HG03135 (cell line): ENCODE measurements around the gene EDDM13.
"Not testable (repeated sequence)": the region's sequence is repeated elsewhere in the genome, so short reads cannot be mapped to it uniquely, and the experiment has no call there.

Experiments used
- ATAC-seq: cut with Tn5 transposase; IDR thresholded peaks from one replicate; pipeline ENCODE4 v1.9.1; 2021; ENCODE audit warnings: mild to moderate bottlenecking, moderate library complexity; ENCODE audit not compliant: unreplicated experiment

The EDDM13 gene

DNA sequence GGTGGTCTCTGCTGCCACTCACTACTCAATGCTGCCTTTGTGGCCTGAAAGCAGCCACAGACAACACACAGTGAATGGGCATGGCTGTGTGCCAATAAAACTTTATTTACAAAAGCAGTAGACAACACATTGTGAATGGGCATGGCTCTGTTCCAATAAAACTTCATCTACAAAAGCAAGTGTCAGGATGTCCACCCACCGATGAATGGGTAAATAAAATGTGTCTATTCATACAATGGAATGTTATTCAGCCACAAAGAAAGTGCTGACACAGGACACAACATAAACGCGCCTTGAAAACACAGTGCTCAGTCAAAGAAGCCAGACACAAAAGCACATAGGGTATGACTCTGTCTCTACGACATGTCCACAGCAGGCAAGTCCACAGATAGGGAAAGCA is 22.0 kb downstream of the EDDM13 start:
- no peak for ATAC-seq

DNA sequence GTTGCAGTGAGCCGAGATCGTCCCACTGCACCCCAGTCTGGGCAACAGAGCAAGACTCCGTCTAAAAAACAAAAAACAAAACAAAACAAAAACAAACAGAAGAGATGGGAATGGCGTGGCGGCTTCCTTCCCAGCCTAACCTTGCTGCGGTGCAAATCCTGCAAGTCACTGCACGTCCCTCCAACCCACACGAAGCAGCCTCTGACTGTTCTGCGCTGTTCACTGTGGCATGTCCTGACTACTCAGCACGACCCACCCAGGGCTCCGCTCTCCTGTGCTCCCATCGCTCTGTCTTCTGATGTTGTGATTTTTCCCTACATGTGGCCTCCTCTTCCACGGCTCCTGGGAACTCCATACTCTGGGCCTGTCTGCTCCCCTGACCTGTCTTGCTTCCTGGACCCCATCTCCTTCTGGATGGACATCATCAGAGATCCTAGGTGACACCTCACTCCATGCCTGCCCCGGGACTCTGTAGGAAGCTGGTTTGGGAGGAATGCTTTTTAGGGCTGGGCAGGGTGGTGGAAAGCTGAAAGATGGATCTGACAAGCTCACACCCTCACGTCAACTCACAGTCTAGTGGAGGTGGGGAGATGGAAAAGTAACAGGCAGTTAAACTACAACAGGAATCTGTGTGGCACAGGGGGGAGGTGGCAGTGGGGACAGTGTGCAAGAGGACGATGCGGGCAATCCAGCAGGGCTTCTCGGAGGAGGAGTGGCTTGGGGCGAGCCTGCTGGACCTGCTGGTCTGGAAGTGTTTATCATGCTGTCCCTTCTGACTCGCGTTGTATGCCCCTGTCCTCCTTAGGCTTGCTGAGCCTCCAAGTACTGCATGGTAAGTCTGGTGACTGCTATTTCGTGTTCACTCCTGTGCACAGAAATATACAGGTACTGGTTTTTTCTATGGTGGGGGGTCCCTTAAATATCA is 23.2 kb downstream of the EDDM13 start:
- ATAC-seq, result no peak

DNA sequence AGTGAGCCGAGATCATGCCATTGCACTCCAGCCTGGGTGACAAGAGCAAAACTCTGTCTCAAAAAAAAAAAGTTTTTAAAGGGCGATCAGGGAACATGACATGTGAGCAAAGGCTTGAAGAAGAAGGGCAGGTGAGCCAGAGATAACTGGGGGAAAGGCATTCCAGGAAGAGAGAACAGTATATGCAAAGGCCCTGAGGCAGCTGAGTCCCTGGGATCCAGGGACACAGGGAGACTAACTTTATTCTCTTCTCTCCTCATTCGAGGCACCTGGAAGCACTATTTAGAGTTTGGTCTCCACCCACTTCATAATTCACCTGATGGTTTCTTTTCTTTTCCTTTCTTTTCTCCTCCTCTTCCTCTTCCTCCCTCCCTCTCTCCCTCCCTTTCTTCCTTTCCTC is 24.5 kb downstream of the EDDM13 start:
- no peak for ATAC-seq

DNA sequence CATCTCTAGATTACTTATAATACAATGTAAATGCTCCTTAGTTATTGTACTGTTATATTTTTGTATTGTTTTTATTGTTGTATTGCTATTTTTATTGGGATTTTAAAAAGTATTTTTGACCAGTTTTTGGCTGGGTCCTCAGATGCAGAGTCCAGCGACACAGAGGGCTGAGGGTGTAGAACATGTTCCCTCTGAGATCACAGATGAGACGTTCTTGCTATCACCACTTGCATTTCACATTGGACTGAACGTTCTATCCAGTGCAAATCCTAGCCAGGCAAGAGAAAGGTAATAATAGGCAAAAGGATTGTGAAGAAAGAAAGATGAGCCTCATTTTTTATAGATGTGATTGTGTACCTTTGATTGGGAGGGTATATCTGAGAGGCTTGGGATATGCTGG is 27.1 kb downstream of the EDDM13 start:
- ATAC-seq, result no peak

DNA sequence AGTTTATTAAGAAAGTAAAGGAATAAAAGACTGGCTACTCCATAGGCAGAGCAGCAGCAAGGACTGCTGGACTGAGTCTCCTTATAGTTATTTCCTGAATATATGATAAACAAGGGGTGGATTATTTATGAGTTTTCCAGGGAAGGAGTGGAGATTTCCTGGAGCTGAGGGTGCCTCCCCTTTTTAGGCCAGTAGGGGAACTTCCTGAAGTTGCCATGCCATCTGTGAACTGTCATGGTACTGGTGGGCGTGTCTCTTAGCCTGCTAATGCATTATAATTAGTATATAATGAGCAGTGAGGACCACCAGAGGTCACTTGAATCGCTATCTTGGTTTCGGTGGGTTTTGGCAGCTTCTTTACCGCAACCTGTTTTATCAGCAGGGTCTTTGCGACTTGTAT is 28.6 kb downstream of the EDDM13 start:
- ATAC-seq, result no peak

DNA sequence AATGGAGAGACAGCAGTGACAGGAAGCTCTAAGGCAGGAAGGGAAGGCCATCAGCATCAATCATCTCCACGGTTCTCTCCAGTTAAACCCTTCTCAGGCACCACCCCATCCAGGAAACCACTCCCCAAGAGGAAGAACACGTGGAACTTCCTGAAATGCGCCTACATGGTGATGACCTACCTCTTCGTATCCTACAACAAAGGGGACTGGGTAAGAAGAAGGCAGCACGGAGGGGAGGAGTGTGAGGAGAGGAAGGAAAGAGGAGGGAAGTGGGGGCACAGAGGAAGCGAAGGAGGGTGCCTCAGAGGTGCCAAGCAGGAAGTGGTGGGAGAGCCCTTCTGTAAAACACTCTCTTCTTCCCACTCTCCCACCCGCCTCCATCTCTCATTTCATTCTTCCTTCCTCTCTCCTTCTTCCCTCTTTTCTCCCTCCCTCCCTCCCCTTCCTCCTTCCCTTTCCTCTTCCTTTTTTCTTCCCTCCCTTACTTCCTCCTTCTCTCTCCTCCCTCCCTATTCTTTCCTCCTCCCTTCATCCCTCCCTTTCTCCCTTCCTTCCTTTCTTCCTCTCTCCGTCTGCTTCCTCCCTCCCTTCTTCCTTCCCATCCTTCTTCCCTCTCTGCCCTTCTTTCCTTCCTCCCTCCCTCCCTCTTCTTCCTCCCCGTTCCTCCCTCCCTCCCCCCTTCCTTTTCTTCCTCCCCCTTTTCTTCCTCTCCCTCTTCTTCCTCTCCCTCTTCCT is 29.5 kb downstream of the EDDM13 start:
- ATAC-seq, result no peak

DNA sequence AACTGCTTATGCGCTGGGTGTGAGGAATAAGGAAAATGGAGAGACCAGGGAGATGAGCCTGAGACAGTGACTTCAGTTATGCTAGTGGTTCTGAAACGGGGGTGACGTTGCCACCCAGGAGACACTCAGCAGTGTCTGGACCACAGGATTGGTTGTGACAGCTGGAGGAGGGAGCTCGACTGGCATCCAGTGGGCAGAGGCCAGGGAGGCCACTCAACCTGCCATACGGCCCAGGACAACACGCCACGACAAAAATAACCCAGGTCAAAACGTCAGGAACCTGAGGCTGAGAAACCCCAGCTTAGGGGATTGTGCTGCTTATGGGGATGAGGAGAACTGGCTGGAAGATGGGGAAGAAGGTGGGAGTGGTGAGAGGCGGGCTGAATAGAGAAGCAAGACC is 31.7 kb downstream of the EDDM13 start:
- ATAC-seq, result no peak

DNA sequence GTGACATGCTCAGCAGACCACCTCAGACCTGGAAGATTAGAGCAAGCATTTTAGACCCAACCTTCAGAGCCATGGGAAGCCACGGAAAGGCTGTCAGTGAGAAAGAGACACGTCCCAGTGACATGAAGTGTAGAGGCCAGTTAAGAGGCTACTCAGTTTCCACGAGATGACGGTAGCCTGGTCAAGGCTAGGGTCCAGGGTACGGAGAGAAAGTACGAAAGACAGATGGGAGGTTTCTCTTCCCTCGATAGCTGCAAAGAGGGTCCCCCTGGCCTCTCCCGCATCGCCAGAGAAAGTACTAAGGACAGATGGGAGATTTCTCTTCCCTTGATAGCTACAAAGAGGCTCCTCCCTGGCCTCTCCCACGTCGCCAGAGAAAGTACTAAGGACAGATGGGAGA is 33.5 kb downstream of the EDDM13 start:
- ATAC-seq, result no peak

DNA sequence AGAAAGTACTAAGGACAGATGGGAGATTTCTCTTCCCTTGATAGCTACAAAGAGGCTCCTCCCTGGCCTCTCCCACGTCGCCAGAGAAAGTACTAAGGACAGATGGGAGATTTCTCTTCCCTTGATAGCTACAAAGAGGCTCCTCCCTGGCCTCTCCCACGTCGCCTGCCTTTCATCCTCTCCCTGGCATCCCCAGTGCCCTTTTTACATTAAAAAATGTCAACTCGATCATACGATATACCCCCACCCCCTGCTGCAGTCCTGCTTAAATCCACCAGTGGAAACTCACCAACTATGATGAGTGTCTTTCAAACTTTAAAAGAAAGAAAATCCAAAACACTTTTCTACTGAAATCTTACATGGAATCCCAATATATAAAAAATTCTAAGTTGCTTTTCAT is 34.5 kb downstream of the EDDM13 start:
- not testable (repeated sequence) for ATAC-seq

DNA sequence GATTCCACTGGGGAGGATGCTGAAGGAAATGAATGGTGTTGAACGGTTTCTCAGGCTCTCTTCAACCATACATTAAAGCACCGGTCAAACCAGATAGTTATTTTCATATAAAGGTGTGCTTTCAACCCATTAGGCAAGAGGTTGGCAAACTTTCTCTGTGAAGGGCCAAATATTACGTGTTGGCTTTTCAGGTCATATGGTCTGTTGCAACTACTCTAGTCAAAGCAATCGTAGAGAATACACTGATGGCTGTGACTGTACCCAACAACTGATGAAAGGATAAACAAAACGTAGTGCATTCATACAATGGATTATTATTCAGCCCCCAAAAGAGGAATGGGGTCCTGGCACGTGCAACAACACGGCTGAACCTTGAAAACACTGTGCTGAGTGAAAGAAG is 36.2 kb downstream of the EDDM13 start:
- no peak for ATAC-seq

DNA sequence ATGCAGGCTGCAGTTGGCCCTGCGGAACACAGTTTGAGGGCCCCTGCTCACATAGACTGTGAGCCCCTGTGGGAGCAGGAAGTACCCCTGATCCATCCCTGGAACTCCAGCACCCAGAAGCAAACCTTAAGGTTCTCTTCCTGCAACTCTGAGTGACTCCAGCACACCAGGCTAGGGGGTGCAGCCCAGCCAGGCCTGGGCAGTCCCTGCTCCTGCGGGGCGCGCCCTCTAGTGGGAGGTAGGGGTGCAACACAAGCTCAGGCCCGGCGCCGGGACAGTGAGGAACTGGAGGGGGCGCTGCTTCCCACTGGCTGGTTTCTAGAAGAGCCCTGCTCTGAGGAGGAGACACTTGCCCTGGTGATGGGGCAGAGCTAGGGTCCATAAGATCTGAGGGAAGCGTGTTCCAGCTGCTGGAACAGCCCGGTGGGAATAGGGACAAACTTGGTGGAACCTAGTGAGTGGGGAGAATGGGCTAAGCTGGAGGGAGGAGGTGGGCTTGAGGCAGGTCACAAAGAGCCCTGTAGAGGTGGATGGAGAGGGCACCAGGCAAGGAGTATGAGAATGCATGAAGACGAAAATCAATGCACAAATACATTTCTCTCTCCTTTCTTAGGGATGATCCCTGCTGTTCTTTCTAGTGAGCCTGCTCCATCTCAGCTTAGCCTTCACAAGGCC is 37.1 kb downstream of the EDDM13 start:
- no peak for ATAC-seq

DNA sequence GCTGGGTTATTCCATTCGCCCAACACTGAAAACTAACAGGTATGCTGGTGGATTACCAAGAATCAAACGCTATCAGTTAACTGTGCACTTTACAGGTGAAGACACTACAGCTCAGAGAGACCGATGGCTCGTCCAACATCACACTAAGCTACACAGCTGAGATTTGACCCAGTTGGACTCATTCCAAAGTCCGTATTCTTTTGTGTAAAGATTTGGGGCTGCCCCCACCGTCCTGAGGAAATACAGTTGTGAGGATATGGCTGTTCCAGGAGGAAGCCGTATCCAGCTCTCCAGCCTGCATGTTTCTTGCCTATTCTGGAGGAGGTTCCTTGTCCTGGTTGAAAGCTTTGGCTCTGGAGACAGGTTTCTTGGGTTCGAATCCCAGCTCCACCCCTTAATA is 37.9 kb downstream of the EDDM13 start:
- no peak for ATAC-seq

DNA sequence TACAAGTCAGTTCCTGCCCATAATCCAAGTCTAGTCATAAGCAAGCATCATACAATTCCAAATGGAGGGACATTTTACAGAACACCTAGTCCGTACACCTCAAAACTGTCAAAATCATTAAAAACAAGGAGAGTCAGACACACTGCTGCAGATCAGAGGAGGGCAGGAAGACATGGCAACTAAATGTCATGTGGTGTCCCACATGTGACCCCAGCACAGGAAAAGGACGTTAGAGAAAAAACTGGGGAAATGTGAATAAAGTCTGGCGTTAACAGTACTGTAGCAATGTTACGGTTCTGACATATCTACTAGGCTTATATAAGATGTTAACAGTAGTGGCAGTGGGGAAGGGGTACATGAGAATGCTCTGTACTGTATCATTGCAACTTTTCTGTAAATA is 39.8 kb downstream of the EDDM13 start:
- no peak for ATAC-seq

DNA sequence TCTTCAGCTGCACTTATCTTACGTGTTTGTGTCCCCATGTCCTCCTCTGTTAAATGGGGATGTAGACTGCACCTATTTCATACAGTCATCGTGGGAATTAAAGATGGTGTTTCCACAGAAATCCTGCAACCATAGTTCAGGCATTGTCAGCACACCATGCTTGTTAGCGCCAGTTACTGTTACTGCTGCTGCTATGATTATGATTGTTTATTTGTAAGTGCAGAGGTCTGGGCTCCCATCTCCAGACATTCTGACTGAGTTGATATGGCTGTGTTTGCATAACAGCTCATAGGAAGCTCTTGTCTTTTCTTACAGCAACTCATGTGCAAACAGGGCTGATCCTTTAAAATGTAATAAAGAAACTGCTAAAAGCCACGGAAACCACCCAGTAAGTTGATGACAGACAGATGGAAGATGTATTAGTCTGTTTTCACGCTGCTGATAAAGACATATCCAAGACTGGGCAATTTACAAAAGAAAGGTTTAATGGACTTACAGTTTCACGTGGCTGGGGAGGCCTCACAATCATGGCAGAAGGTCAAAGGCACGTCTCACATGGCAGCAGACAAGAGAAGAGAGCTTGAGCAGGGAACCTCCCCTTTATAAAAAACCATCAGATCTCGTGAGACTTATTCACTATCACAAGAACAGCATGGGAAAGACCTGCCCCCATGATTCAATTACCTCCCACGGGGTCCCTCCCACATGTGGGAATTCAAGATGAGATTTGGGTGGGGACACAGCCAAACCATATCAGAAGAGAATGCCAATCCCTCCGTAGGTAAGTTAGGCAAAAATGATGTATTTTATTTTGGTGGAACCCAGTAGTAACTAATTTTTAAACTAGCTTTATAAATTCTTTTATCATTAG is 40.5 kb downstream of the EDDM13 start:
- ATAC-seq, result no peak

DNA sequence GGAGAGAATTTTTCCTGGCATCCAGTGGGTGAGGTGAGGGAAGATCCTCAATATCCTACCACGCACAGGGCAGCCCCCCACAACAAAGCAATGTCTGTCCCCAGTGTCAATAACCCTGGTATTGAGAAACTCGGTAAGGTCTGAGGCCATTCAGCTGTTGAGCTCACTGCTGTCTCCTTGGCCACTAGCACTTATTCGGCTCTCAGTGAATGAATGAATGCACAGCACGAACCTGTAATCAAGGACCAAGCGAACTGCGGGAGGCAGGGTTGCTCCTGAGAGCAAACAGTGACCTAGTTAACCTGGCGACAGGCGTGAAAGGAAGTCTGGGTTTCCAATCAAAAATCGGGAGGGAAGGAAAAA is 41.5 kb downstream of the EDDM13 start:
- ATAC-seq, result peak; percentile 8

DNA sequence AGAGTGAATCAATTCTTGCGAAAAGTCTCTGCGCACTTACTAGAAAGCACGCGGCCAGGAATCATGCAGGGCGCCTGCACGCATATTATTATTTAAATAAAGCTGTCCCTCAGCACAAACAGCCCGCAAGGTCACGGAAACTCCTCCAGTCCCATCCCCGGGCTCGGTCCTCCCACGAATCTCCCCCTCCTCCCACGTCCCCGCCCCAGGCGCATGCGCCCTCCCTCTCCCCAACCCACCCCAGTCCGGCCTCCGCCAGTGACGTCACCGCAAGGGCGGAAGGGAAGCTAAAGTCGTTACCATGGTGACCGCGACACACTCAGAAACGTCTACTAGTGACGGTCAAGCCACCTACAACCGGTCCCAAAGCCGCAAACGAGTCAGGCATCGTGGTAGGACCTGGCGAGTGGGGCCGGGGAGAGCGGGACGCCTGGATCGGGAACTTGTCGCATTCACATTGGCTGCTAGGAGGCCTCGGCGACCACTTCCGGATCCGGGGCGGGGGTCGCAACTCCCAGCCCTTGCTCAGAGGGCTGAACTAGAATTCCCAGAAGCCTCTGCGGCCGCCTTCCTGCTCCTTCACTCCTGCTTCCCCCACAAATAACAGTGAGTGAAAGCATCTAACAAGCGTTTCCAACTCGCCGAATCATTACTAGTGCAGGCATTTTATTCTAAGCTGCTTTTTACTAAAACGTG is 42.0 kb downstream of the EDDM13 start, which contains the start of gene ZSCAN5A:
Gene ZSCAN5A, minus strand, starts transcription at position 459 of the 696 bp plus-strand sequence. CDS start 89,793 bp downstream, outside the sequence.
- ATAC-seq, result peak; percentile 74

DNA sequence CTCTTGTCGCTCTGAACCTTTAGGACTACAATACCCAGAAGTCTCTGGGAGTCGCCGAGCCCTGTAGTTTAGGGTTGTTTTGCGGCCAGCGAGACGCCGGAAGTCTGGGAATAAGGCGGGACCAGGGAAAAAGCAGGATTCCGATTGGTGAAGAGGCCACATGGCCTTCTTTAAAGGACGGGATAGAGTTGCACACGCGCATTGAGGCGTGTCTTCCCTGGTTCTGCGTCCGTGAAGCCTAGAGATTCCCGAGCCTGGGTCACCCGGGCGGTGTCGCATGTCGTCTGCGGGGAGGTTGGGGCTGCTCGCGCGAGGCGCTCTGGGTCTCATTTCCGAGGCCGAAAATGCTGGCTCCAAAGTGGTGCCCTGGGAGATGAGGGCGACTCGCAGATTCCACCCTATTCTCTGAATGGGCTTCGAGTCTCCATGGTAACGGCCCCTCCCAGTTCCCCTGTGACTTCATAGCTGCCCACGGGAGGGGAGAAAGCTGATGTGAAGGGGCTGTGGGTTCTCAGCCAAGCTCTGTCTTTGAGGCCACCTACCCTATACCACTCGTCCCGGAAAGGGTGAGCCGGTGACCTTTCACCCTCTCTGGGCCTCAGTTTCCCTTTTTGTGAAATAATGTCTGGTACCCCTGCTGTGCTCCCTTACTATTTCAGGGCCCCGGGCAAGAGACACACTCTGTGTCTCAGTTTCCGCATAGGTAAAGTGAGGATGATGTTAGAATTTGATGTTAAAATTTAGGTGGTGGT is 42.7 kb downstream of the EDDM13 start:
- peak; percentile 73 for ATAC-seq

DNA sequence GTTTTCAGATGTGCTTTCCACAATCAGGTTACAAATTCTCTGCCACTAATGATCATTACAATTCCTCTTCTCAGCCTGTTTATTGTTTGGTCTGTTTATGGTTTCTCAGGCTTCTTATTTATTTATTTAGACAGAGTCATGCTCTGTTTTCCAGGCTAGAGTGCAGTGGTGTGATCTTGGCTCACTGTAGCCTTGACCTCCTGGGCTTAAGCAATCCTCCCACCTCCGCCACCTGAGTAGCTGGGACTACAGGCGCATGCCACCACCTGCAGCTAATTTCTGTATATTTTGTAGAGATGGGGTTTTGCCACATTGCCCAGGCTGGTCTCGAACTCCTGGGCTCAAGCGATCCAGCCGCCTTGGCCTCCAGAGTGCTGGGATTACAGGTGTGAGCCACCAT is 44.2 kb downstream of the EDDM13 start:
- no peak for ATAC-seq

DNA sequence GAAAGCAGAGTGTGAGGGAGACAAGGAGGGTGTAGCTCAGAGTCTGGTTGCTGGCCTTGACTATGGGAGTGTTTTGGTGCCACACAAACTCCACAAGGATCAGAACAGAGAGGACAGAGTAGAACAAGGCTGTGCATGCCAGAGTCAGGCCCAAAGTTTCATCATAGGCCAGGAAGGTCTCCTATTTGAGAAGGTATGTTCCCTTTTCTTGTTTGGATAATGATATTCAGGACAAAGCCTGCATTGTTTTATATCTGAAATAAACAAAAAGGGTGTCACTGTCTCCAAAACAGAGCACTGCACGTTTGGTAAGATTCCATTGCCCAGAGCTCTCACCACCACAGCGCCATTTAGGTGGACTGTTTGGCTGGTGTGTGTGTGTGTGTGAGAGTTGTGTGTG is 45.2 kb downstream of the EDDM13 start:
- ATAC-seq, result no peak
